HepG2 (cell line): Measurements from ENCODE around the gene CDC20B. TPM values are rescaled to one million over a fixed set of nuclear protein-coding genes. Genes with fewer than 3 reads are reported as not detected.

ENCODE experiments used
- ATAC-seq: fragments of 200-7000 bp; cut with Tn5 transposase; 3 replicates; pipeline ENCODE4 v1.9.1; 2020; ENCODE audit warnings: mild to moderate bottlenecking, moderate library complexity
- BruUV-seq: library from RNA; stranded (reverse); fragments of 400-500 nt; replicated peaks from 2 replicates; lab custom pipeline; 2021; lab: Mats Ljungman, UMichigan
- CTCF ChIA-PET: fragments of 300-600 bp; formaldehyde crosslinking; extraction: SDS; loops from one replicate; lab custom pipeline; 2021; ENCODE audit warnings: low total read pairs, inconsistent platforms, low intra/inter-chr PET ratio; lab: Yijun Ruan, JAX
- POLR2A ChIA-PET: fragments of 350-600 bp; sonication (Branson Sonifier 250); formaldehyde crosslinking; loops from one replicate; lab custom pipeline; 2020; ENCODE audit warnings: antibody characterized with exemption, inconsistent platforms; lab: Yijun Ruan, JAX
- DNase-seq: peaks from one replicate; pipeline ENCODE4 v3.0.0-alpha.2; 2015; ENCODE audit warnings: low spot score
- FAIRE-seq: peaks from 3 replicates; lab custom pipeline; 2011; peaks lifted over from hg19 to GRCh38; lab: Jason Lieb, UNC
- H2AFZ ChIP-seq: one replicate; pipeline ENCODE4 v1.6.1; 2011; ENCODE audit warnings: low read length, inconsistent platforms
- H3K27ac ChIP-seq: fragments of 300-600 bp; 3 replicates; pipeline ENCODE4 v1.8.0; 2011; ENCODE audit warnings: mixed run types, mild to moderate bottlenecking, mixed read lengths, low read length, inconsistent platforms; ENCODE audit not compliant: insufficient read depth; ENCODE audit errors: extremely low read length
- H3K27me3 ChIP-seq, 2 experiments: fragments of 200-600 bp in 1 of 2; 2 replicates in 1 of 2; 3 replicates in 1 of 2; pipeline versions ENCODE4 v1.6.0 to v1.8.0; 2011; ENCODE audit warnings: low read length in 2 of 2, mild to moderate bottlenecking in 2 of 2, moderate library complexity in 2 of 2, inconsistent platforms in 1 of 2; ENCODE audit not compliant: insufficient read depth in 2 of 2, control insufficient read depth in 1 of 2
- H3K36me3 ChIP-seq, 2 experiments: fragments of 200-600 bp in 1 of 2; replicated peaks in 1 of 2; 2 replicates in 1 of 2; 3 replicates in 1 of 2; pipeline versions ENCODE4 v1.5.1 to v1.8.0; 2011; ENCODE audit warnings: low read length in 2 of 2, inconsistent platforms in 1 of 2; ENCODE audit not compliant: insufficient read depth in 2 of 2, control insufficient read depth in 1 of 2
- H3K4me1 ChIP-seq: 2 replicates; pipeline ENCODE4 v1.5.1; 2012; ENCODE audit warnings: low read length, inconsistent platforms; ENCODE audit not compliant: insufficient read depth
- H3K4me2 ChIP-seq: 2 replicates; pipeline ENCODE4 v1.6.0; 2011; ENCODE audit warnings: low read depth, low read length, inconsistent platforms
- H3K4me3 ChIP-seq, 3 experiments: fragments of 200-600 bp in 1 of 3; sonication (generic), shearing (Covaris generic) in 1 of 3; replicated peaks in 1 of 3; 2 replicates each; pipeline ENCODE4 v1.5.1; 2011 to 2016; ENCODE audit warnings: low read length in 3 of 3, inconsistent platforms in 2 of 3, low read depth in 2 of 3, mild to moderate bottlenecking in 2 of 3, control low read depth in 1 of 3, mixed read lengths in 1 of 3; ENCODE audit not compliant: insufficient read depth in 1 of 3
- H3K79me2 ChIP-seq: one replicate; pipeline ENCODE4 v1.6.1; 2011; ENCODE audit warnings: low read length, inconsistent platforms; ENCODE audit not compliant: insufficient read depth
- H3K9ac ChIP-seq: 2 replicates; pipeline ENCODE4 v1.6.0; 2011; ENCODE audit warnings: mild to moderate bottlenecking, low read depth, low read length, inconsistent platforms; ENCODE audit not compliant: insufficient read depth
- H3K9me3 ChIP-seq: 2 replicates; pipeline ENCODE4 v1.5.1; 2012; ENCODE audit warnings: mild to moderate bottlenecking, low read length
- H4K20me1 ChIP-seq: 2 replicates; pipeline ENCODE4 v1.6.0; 2011; ENCODE audit warnings: inconsistent platforms, mild to moderate bottlenecking, low read length, moderate library complexity; ENCODE audit not compliant: insufficient read depth
- ARID4A ChIP-seq: sonication (generic); formaldehyde crosslinking; IDR thresholded peaks from 2 replicates; pipeline ENCODE4 v1.5.0; 2020; ENCODE audit warnings: mild to moderate bottlenecking, missing genetic modification reagents, borderline replicate concordance
- EP300 ChIP-seq, 3 experiments: sonication (generic) in 1 of 3; formaldehyde crosslinking in 1 of 3; IDR thresholded peaks; 2 replicates each; pipeline versions ENCODE4 v1.5.1 to v1.6.1; 2011 to 2020; ENCODE audit warnings: low read depth in 2 of 3, low read length in 2 of 3, borderline replicate concordance in 1 of 3, improper control_type of control experiment in 1 of 3, mild to moderate bottlenecking in 1 of 3, missing genetic modification reagents in 1 of 3, moderate library complexity in 1 of 3
- IRF1 ChIP-seq: sonication (generic); formaldehyde crosslinking; IDR thresholded peaks from 2 replicates; pipeline ENCODE4 v1.4.0; 2020; ENCODE audit warnings: low read depth, mild to moderate bottlenecking, missing genetic modification reagents
- JUND ChIP-seq: sonication (generic); formaldehyde crosslinking; IDR thresholded peaks from 2 replicates; pipeline ENCODE4 v1.8.0; 2022; ENCODE audit warnings: mild to moderate bottlenecking, missing genetic modification reagents
- KDM6A ChIP-seq: IDR thresholded peaks from 2 replicates; pipeline ENCODE4 v1.6.1; 2016; ENCODE audit warnings: low read depth
- MTA1 ChIP-seq: sonication (generic); formaldehyde crosslinking; IDR thresholded peaks from 2 replicates; pipeline ENCODE4 v1.4.0; 2020; ENCODE audit warnings: missing genetic modification reagents, mild to moderate bottlenecking, borderline replicate concordance
- SOX5 ChIP-seq: IDR thresholded peaks from 2 replicates; pipeline ENCODE4 v1.6.1; 2016; ENCODE audit warnings: borderline replicate concordance
- ZC3H13 ChIP-seq: sonication (generic); formaldehyde crosslinking; IDR thresholded peaks from 2 replicates; pipeline ENCODE4 v1.8.1; 2023; ENCODE audit warnings: mild to moderate bottlenecking, missing genetic modification reagents, moderate library complexity
- ZFP36L2 ChIP-seq: sonication (generic); formaldehyde crosslinking; IDR thresholded peaks from 2 replicates; pipeline ENCODE4 v1.4.0; 2020; ENCODE audit warnings: missing genetic modification reagents
- ZNF101 ChIP-seq: sonication (generic); formaldehyde crosslinking; IDR thresholded peaks from 2 replicates; pipeline ENCODE4 v1.4.0; 2020; ENCODE audit warnings: mild to moderate bottlenecking, low read depth, missing genetic modification reagents, borderline replicate concordance
- ZNF121 ChIP-seq: sonication (generic); formaldehyde crosslinking; IDR thresholded peaks from 2 replicates; pipeline ENCODE4 v1.5.0; 2020; ENCODE audit warnings: mild to moderate bottlenecking, missing genetic modification reagents
- ZNF264 ChIP-seq: sonication (generic); formaldehyde crosslinking; IDR thresholded peaks from 2 replicates; pipeline ENCODE4 v1.4.0; 2020; ENCODE audit warnings: missing genetic modification reagents
- WGBS: methylation state at CpG from one replicate; pipeline ENCODE4 v1.1.6; 2017; ENCODE audit warnings: low lambda C conversion rate; 5-methylcytosine and 5-hydroxymethylcytosine counted together
- in situ Hi-C: cut with HindIII; loops from 2 replicates; pipeline ENCODE4 v1.10.0; 2017; ENCODE audit warnings: low pct_unique_long_range_greater_than_20kb; ENCODE audit not compliant: extremely low pct_ligation_motif_present
- intact Hi-C: fragments of 100-400 bp; cut with micrococcal nuclease; formaldehyde crosslinking; loops from one replicate; pipeline ENCODE4 v1.10.0; 2022; ENCODE audit not compliant: unreplicated experiment
- polyA plus RNA-seq, 8 experiments: library from polyadenylated mRNA; depleted of rRNA in 3 of 8; stranded (reverse) in 7 of 8; unstranded in 1 of 8; fragments of >200 nt; fragmentation: Illumina TruSeq in 4 of 8; extraction: Trizol in 4 of 8; gene quantifications; 2 replicates each; pipeline versions ENCODE4 v1.2.1 to v1.2.3, GENCODE V29; 2011 to 2016; ENCODE audit warnings: low read depth in 4 of 8, missing spikeins in 1 of 8, mixed read lengths in 1 of 8; ENCODE audit not compliant: insufficient read depth in 1 of 8
- total RNA-seq, 5 experiments: library from RNA; depleted of rRNA; stranded (reverse); fragments of >200 nt; fragmentation: Illumina TruSeq; extraction: Trizol; gene quantifications; 2 replicates each; pipeline ENCODE4 v1.2.3, GENCODE V29; 2016; ENCODE audit warnings: low read depth in 1 of 5
- TF ChIP-seq, protein P1 (sequence below): sonication (generic); formaldehyde crosslinking; IDR thresholded peaks from 2 replicates; pipeline ENCODE4 v1.4.0; 2020; ENCODE audit warnings: mild to moderate bottlenecking, missing genetic modification reagents

The CDC20B gene
- total and polyA plus RNA-seq, 2 of the 13 experiments (the other 11 are each of a cell fraction or from before 2014, with no cell fraction given): not detected

GRCh38 chr5:55151923-55152842 is 20.8 kb downstream of the CDC20B start:
- no peak for FAIRE-seq
- intact Hi-C loops: no loop called here
- Histone ChIP-seq H3K9ac (no peak overlapping the region), H3K4me1 (no peaks in the 10 kb centered on the region), H3K36me3 (no peaks in the 10 kb centered on the region), H3K4me2 (no peak overlapping the region), H3K27ac (no peak overlapping the region), H3K9me3 (no peaks in the 10 kb centered on the region), H3K27me3 (peaks cover 1 to 29% of the 10 kb centered on the region in 2 experiments; a peak in 3 of 5 replicates), H4K20me1 (no peaks in the 10 kb centered on the region), H3K4me3 (no peak overlapping the region), H3K79me2 (no peaks in the 10 kb centered on the region), H2AFZ (no peak overlapping the region)
- ChIA-PET POLR2A (no interaction called here), CTCF (no interaction called here)
- DNase-seq: no peak
- BruUV-seq: no TSS peak
- in situ Hi-C loops: loop anchor here (25.0 kb wide), 1 partner anchor 640 kb away; the partner anchor contains the start of gene SNX18
- WGBS: 25% methylated on average over 4 of the region's 5 CpGs
- no peak for ATAC-seq
- no peak for TF ChIP-seq EP300 (IDR thresholded peaks at IDR 0.05; ENCODE audit: low read depth in 2 of 2, low read length in 2 of 2)
- TF ChIP-seq EP300 (CRISPR knock-in tag; IDR thresholded peaks at IDR 0.05; ENCODE audit: borderline replicate concordance): no peak
- no peak for TF ChIP-seq SOX5 (CRISPR knock-in tag)
- TF ChIP-seq, protein P1, sequence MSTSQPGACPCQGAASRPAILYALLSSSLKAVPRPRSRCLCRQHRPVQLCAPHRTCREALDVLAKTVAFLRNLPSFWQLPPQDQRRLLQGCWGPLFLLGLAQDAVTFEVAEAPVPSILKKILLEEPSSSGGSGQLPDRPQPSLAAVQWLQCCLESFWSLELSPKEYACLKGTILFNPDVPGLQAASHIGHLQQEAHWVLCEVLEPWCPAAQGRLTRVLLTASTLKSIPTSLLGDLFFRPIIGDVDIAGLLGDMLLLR (CRISPR knock-in tag): no peak
- no peak for TF ChIP-seq ZFP36L2
- TF ChIP-seq ARID4A: no peak
- TF ChIP-seq ZNF121 (CRISPR knock-in tag): no peak
- no peak for TF ChIP-seq ZNF264
- TF ChIP-seq IRF1 (CRISPR knock-in tag): no peak
- no peak for TF ChIP-seq ZNF101 (CRISPR knock-in tag)
- no peak for TF ChIP-seq KDM6A (CRISPR knock-in tag)
- no peak for TF ChIP-seq JUND (CRISPR knock-in tag)
- no peak for TF ChIP-seq MTA1
- no peak for TF ChIP-seq ZC3H13 (CRISPR knock-in tag)
